HEK293 (cell line): ENCODE measurements around the gene STMN1.

Source experiments
- GLIS1 ChIP-seq: fragments of 450-650 bp; formaldehyde crosslinking; IDR thresholded peaks from 2 replicates; pipeline ENCODE4 v1.5.1; 2016; ENCODE audit warnings: missing biosample characterization, missing genetic modification characterization
- PRDM1 ChIP-seq: fragments of 450-650 bp; formaldehyde crosslinking; IDR thresholded peaks from 2 replicates; pipeline ENCODE4; 2016; ENCODE audit warnings: missing biosample characterization, missing genetic modification characterization
- PRDM2 ChIP-seq: fragments of 450-650 bp; formaldehyde crosslinking; IDR thresholded peaks from 2 replicates; pipeline ENCODE4 v1.5.1; 2016; ENCODE audit warnings: missing biosample characterization, missing genetic modification characterization, borderline replicate concordance
- WT1 ChIP-seq: fragments of 450-650 bp; formaldehyde crosslinking; IDR thresholded peaks from 2 replicates; pipeline ENCODE4 v1.5.1; 2016; ENCODE audit warnings: missing biosample characterization, missing genetic modification characterization
- YY2 ChIP-seq: fragments of 450-650 bp; formaldehyde crosslinking; IDR thresholded peaks from 2 replicates; pipeline ENCODE4 v1.5.1; 2016; ENCODE audit warnings: missing biosample characterization, missing genetic modification characterization
- ZBTB26 ChIP-seq: fragments of 450-650 bp; formaldehyde crosslinking; optimal IDR thresholded peaks from 2 replicates; pipeline ENCODE3; 2016; ENCODE audit warnings: missing biosample characterization, mild to moderate bottlenecking, missing genetic modification characterization
- ZBTB48 ChIP-seq: fragments of 450-650 bp; formaldehyde crosslinking; IDR thresholded peaks from 2 replicates; pipeline ENCODE4 v1.5.1; 2016; ENCODE audit warnings: missing biosample characterization, missing genetic modification characterization
- ZNF148 ChIP-seq: fragments of 450-650 bp; formaldehyde crosslinking; IDR thresholded peaks from 2 replicates; pipeline ENCODE4 v1.5.0; 2017; ENCODE audit warnings: missing biosample characterization, missing genetic modification characterization, borderline replicate concordance
- ZNF184 ChIP-seq: fragments of 450-650 bp; IDR thresholded peaks from 2 replicates; pipeline ENCODE4 v1.5.1; 2018; ENCODE audit warnings: missing biosample characterization, mild to moderate bottlenecking, missing genetic modification characterization
- ZNF239 ChIP-seq: fragments of 450-650 bp; formaldehyde crosslinking; IDR thresholded peaks from 2 replicates; pipeline ENCODE4 v1.5.1; 2016; ENCODE audit warnings: missing biosample characterization, missing genetic modification characterization
- ZNF280D ChIP-seq: fragments of 450-650 bp; formaldehyde crosslinking; IDR thresholded peaks from 2 replicates; pipeline ENCODE4 v1.5.1; 2016; ENCODE audit warnings: missing biosample characterization, missing genetic modification characterization
- ZNF292 ChIP-seq: fragments of 450-650 bp; formaldehyde crosslinking; IDR thresholded peaks from 2 replicates; pipeline ENCODE4 v1.5.1; 2016; ENCODE audit warnings: low read depth, missing biosample characterization, missing genetic modification characterization, borderline replicate concordance
- ZNF324 ChIP-seq: fragments of 450-650 bp; formaldehyde crosslinking; IDR thresholded peaks from 2 replicates; pipeline ENCODE4 v1.5.1; 2016; ENCODE audit warnings: missing biosample characterization, missing genetic modification characterization
- ZNF335 ChIP-seq: fragments of 450-650 bp; formaldehyde crosslinking; conservative IDR thresholded peaks from 2 replicates; pipeline ENCODE4 v1.5.1; 2016; ENCODE audit warnings: missing biosample characterization, missing genetic modification characterization
- ZNF362 ChIP-seq: fragments of 450-650 bp; formaldehyde crosslinking; IDR thresholded peaks from 2 replicates; pipeline ENCODE4 v1.5.1; 2016; ENCODE audit warnings: missing biosample characterization, missing genetic modification characterization
- ZNF416 ChIP-seq: fragments of 450-650 bp; formaldehyde crosslinking; IDR thresholded peaks from 2 replicates; pipeline ENCODE4 v1.5.1; 2016; ENCODE audit warnings: missing biosample characterization, missing genetic modification characterization
- ZNF548 ChIP-seq: fragments of 450-650 bp; formaldehyde crosslinking; IDR thresholded peaks from 2 replicates; pipeline ENCODE4 v1.5.1; 2016; ENCODE audit warnings: missing biosample characterization, missing genetic modification characterization
- ZNF561 ChIP-seq: fragments of 450-650 bp; IDR thresholded peaks from 2 replicates; pipeline ENCODE4 v1.5.1; 2018; ENCODE audit warnings: missing biosample characterization, missing genetic modification characterization, borderline replicate concordance
- ZNF704 ChIP-seq: fragments of 450-650 bp; formaldehyde crosslinking; IDR thresholded peaks from 2 replicates; pipeline ENCODE4 v1.5.1; 2016; ENCODE audit warnings: missing biosample characterization, missing genetic modification characterization
- ZNF791 ChIP-seq: fragments of 450-650 bp; formaldehyde crosslinking; IDR thresholded peaks from 2 replicates; pipeline ENCODE4 v1.5.1; 2016; ENCODE audit warnings: missing biosample characterization, missing genetic modification characterization
- ZNF830 ChIP-seq: fragments of 450-650 bp; IDR thresholded peaks from 2 replicates; pipeline ENCODE4 v1.5.0; 2018; ENCODE audit warnings: missing biosample characterization, missing genetic modification characterization, low read depth, mild to moderate bottlenecking, moderate library complexity

STMN1 gene

GRCh38 chr1:25858906-25859789 lies 47.1 kb downstream of the STMN1 start, which contains the start of gene AUNIP (continued):
- TF ChIP-seq ZNF148 (tag by site-specific recombination), result peak; percentile 71; the same call in 1 of the 2 replicates
- TF ChIP-seq ZNF362 (tag by site-specific recombination), result no peak
- peak; percentile 43; the same call in 1 of the 2 replicates for TF ChIP-seq ZNF548 (tag by site-specific recombination)
- peak; percentile 97; the same call in 1 of the 2 replicates for TF ChIP-seq PRDM2 (tag by site-specific recombination)
- TF ChIP-seq GLIS1, result peak; percentile 66; the same call in 1 of the 2 replicates
- no peak for TF ChIP-seq ZNF184 (tag by site-specific recombination)
- peak; percentile 95 for TF ChIP-seq ZNF239
- TF ChIP-seq ZNF292, result no peak
- TF ChIP-seq ZBTB48 (tag by site-specific recombination), result peak; percentile 99
- no peak for TF ChIP-seq ZNF791 (tag by site-specific recombination)
- TF ChIP-seq YY2 (tag by site-specific recombination), result peak; percentile 78
- TF ChIP-seq ZNF416 (tag by site-specific recombination), result 0 out of 2 replicates have a peak, but pooled peaks have one; percentile 49
- TF ChIP-seq ZNF561 (tag by site-specific recombination), result peak; percentile 74; the same call in 1 of the 2 replicates
- peak; percentile 89 for TF ChIP-seq ZNF324 (tag by site-specific recombination)
- peak; percentile 66 for TF ChIP-seq WT1 (tag by site-specific recombination)
- TF ChIP-seq ZNF830 (tag by site-specific recombination), result no peak
- peak; percentile 76 for TF ChIP-seq ZBTB26 (tag by site-specific recombination)
- TF ChIP-seq ZNF335 (tag by site-specific recombination), result peak; percentile 97
- TF ChIP-seq ZNF280D, result peak; percentile 86; the same call in 1 of the 2 replicates
- peak; percentile 74 for TF ChIP-seq PRDM1 (tag by site-specific recombination)
- TF ChIP-seq ZNF704 (tag by site-specific recombination), result peak; percentile 91
